ENCODE measurements around the gene TENT4B.

GRCh38 chr16:50121278-50121677, 31.8 kb upstream of the TENT4B start:
- TF ChIP-seq CTCF (IDR thresholded peaks at IDR 0.05) (no peak), POLR2AphosphoS5 (IDR thresholded peaks at IDR 0.05) (no peak)

Measured in breast epithelium (tissue), 3 donors.